Stimulated activated CD8-positive, alpha-beta memory T cell treated with anti-CD3 and anti-CD28 coated beads, Interleukin-12 subunit alpha, Interleukin-12 subunit beta, amount 100 ng/mL, for 4 hours (primary cell): Measurements from ENCODE around the gene COBL.

Source experiments
- DNase-seq: peaks from one replicate; pipeline ENCODE4 v3.0.0-alpha.2; 2020; ENCODE audit warnings: low read depth

COBL gene

DNA sequence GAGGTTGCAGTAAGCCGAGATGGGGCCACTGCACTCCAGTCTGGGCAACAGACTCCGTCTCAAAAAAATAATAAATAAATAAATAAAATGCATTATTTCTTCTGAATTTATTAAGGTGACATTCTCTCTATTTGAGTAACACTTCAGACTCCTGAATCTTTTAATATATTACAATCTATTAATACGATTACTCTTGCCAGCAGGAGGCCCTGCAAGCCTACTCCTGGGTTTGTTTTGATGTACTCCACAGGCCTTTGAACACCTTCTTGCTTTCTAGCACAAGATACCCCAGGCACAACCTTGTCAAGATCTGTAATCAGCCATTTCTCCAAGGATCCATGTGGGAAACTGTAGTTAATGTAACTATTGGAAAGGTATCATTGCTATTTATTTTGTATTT lies 63.5 kb downstream of the COBL start:
- DNase-seq, result no peak

DNA sequence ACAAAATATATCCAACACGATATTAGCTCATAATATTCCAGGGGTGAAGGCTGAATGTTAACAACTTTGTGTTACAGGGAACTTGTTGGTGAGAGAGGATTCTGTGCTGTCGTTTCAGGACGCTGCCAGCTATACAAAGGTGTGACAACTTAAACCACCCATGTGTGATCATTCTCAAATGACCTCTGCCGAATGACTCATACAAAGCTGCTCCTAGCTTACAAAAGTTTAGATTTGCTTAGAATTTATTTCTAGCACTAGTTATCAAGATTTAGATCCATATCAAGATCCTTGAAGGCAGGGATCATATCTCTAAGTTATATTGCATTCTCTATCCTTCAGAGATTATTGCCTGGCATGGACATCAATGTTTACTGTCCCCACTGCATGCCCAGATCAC lies 65.3 kb downstream of the COBL start:
- no peak for DNase-seq

DNA sequence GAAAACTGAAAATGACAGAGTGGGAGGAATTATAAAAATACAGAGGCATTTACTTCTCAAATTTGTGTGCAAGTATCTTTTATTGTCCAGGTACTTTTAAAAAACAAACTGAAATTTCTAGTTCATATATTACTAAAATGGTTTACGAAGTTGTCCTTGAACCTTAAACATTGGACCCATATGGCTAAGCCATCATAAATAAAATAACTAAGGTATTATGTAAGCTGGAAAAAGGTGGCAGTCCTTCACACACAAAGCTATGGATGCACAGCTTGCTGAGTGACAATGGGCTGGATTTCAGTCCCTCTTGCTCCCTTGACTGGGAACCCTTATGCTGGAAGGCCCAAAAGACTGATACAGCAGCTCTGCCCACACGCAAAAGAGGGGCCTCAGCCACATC lies 66.1 kb downstream of the COBL start:
- no peak for DNase-seq

DNA sequence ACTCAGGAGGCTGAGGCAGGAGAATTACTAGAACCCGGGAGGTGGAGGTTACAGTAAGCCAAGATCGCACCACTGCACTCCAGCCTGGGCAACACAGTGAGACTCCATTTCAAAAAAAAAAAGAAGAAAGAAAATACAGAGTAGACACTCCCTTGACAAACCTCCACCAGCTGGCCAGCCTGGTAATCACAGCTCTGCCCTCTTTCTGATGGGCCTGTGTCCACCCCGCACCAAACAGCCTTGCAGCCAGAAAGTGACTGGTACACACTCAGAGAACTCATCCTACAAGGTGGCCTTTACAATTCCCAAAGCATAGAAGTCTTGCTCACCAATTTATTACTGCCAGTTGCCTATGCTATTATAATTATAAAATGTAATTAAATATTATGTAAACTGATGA lies 66.6 kb downstream of the COBL start:
- DNase-seq, result no peak

DNA sequence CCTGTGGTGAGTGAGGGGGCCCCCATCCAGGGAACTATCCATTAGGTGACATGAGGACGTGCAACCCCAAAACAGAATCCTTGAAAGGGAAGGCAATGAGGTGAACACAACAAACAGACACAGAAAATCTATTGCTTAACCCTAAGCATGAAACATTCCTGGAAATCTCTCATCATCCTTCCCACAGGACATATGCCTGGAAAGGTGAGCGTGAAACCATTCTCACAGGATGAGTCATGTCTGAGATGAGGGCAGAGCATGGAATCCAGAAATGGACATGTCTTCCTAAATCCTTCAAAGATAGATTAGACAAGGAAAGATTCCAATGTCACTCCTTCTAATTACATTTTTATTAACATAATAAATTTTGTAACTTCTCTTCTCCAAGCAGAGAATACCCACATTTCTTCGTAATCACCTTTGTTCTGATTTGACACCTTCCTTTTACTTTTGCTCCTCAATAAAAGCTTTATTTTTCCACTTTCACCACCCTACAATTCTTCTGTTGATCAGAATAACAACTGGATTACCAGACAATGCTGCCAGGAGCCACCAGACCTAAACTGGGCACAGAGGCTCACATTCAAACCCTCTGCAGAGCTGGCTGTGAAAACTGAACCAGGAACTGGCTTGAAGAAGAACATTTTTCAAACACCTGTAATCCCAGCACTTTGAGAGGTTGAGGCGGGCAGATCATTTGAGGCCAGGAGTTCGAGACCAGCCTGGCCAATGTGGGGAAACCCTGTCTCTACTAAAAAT lies 67.2 kb downstream of the COBL start:
- DNase-seq, result no peak

DNA sequence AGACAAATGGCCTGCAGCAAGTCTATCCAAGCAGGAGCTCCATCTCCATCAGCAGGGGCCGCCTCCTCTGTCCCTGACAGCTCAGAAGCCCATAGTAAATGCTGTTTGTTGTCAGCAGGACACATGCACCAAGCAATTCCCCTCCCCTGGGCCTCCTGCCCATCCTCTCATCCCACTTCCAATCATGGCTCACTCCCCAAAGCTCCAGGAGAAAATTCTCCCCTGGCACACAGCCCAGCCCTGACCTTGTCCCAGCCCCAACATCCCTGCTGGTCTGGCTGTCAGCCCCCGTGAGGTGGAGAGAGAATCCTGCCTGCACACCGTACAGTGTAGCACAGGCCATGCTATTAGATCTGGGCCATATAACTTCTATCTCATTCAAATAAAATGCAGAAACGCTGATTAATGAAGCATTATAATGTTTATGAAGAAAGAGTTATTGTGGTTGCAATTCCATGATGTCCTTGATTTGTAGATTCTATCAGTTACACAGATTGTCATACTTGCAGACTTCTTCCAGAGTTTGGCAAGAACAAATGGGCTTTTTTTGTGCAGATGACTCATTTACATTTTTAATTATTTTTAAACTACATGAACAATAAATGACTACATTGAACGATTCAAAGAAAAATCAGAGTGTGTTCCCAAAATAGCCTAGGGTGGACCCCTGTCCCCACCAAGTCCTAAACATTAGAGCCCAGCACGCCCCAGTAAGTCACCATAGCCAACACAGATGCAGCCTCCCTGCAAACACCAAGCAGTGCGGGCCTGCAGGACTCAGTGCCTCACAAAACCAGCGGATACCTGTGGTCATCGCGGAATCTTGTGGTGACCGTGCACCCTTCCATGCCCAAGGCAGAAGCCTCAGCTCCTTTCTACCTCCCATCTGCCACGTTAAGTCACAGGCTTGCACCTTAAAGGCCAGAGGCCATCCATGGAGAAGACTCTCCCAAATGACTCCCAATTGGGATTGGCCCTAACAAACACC lies 70.1 kb downstream of the COBL start:
- no peak for DNase-seq

DNA sequence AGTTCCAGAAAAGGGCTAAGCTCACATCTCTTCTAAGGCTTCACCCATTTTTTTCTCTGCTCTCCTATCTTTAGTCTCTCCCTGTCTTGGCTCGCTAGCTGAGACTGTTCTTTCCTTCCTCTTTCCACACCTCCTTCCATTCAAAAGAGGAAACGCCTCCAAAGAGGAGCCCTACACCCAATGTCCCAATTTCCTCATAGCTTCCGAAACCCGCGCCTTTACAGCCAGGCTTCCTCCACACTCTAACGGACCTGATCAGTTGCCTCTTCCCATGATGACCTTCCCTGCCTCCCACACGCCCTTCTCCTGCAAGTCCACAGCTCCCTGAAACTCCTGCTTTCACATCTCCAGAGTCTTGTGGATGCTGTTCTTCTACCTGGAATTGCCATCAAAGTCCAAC lies 71.7 kb downstream of the COBL start:
- DNase-seq, result no peak

DNA sequence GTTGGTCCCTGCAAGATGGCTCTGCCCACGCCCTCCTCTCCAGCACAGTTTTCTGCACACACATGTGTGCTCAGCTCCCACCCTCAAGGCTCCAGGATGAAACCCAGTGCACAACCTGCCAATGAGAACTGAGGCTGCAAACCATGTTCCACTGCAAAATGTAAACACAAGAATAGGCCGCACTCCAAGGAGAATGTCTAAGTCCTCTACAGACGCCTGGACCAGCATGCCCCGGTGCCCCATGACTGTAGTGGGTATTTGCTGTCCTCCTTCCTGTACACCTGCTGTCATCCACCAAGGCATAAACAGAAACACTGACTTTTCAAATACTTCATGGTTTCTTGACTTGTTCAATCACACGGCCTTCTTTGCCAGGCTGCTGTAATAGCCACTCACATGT lies 72.6 kb downstream of the COBL start:
- DNase-seq, result no peak

DNA sequence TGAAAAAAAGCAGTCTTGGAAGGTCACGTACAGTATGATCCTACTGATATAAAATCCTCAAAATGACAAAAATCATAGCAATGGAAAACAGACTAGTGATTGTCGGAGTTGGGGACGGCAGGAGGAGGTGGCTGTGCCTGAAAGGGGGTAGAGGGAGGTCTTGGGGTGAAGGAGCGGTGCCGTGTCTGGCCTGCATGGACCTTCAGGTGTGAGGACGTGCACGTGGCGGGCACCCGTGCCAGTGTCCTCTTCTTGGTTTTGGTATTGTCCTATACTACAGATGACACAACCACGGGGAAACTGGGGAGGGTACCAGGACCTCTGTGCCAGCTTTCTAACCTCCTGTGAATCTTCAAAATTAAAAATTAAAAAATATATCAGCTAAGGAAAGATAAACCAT lies 73.0 kb downstream of the COBL start:
- no peak for DNase-seq

DNA sequence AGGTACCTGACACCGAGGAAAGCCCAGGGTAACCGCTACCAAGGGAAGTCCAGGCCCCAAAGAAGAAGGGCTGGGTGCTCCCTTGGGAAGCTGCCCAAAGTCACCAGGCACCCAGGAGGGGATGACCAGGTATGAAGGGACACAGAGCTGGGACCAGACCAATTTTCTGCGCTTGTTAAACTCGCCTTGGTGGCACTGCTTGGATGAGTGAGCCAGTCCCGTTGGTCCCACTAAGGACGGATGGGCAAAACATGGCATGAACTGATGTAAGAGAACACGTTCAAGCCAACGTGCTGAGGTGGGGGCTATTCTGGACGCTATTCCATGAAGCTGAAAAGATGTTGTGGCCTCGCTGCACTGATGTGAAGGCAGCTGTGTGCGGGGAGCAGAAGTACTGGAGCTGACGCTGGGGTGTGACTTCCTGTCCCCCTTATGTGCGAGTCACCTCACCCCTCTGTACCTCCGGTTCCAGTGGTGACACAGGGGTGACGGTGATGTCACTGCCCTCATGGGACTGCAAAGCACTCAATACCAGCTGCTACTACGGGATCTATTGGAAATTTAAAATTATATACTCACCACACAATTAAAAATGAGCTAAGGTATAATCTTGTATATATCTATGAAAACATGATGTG lies 73.6 kb downstream of the COBL start:
- DNase-seq, result no peak

DNA sequence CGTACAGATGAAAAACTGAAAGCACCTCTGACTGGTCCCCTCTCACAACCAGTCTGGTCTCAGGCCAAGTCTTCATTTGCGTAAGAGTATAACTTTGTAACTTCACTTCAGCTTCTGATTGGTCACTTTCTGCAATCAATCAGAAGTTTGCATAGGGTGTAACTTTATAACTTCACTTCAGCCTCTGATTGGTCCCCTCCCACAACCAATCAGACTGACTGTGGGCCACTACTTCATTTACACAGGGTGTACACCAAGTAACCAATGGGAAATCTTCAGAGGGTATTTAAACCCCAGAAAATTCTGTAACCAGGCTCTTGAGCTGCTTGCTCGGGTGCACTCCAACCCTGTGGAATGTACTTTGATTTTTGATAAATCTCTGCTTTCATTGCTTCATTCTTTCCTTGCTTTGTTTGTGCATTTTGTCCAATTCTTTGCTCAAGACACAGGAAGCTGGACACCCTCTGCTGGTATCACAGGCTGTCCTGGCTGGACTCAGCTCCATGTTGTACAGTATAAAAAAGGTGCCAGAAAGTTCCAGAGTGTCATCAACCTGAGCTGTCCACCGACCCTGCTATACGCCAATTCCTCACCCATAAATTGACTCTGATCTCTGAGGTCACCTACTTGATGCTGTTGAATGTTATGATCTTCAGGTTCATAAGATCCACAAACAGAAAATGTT lies 74.5 kb downstream of the COBL start:
- no peak for DNase-seq

DNA sequence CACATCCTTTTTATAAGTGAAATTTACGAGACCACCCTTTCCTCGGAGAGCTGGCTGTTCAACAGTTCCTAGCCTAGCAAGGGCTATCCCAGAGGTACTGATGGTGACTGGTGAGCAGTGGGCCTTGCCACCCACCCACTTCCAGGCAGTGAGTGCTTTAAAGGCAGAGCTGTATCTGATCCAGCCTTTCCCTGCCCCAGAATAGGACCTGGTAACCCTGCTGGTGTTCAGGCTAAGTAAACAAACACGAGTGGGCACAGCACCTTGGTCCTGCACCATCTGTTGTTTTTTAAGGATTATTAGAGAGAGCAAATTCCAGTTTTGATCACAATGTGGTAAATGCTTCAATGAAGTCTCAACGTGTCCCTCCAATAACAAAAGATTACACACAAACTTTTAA lies 75.7 kb downstream of the COBL start:
- no peak for DNase-seq

DNA sequence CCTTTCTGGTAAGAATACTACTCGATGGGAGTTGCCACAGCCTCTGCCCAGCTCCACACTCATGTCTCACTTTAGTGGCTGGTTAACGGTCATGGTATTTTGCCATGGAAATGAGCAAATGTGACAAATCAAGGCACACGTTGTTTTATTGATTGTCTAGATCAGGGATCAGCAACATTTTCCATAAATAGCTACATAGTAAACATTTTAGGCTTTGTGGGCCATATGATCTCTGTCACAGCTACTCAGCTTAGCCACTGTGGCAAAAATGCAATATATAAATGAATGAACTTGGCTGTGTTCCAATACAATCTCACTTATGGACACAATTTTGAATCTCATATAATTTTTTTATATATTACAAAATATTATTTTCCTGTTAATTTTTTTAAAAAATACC lies 76.9 kb downstream of the COBL start:
- no peak for DNase-seq

DNA sequence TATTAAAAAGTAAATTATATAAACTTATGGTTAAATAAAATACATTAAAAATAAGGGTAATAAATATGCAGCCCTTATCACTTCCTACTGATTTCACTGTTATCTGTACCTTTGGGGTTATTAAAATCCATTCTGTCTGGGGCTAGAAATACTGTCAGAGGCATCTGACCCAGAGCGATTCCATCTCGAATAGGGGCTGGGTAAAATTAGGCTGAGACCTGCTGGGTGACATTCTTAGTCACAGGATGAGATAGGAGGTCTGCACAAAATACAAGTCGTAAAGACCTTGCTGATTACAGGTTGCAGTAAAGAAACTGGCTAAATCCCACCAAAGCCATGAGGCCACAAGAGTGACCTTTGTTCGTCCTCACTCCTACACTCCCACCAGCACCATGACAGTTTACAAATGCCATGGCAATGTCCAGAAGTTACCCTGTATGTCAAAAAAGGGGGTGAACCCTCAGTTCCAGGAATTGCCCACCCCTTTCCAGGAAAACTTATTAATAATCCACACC lies 77.6 kb downstream of the COBL start:
- no peak for DNase-seq

DNA sequence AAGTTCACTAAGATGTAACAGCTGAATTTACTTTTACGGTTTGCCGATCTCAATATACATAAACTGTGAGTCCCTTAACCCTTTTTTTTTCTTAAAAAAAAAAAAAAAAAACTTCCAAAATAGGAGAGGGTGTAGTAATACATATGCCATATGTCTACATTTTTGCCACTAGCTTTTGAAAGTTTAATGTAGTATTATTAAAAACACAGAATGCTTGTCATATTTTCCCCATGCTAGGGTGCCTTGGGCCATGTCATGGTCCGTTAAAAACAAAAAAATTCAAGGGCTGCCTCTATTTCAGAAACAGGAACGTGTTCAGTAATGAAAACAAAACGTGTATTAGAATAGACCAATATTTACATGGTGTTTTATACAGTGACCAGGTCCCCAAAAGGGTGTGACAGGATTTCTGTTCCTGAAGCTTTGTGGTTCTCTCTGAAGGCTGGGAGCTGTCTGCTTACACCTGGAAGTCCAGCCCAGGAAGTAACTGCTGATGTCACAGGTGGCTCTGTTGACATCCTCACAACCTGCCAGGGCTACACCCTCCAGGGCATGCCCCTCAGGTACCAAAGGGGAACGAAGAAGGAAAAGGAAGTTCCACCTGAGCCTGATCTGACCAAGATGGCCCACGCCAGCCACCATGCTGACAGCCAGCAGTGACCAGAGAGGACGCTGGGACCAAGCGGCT lies 79.0 kb downstream of the COBL start:
- DNase-seq, result no peak

DNA sequence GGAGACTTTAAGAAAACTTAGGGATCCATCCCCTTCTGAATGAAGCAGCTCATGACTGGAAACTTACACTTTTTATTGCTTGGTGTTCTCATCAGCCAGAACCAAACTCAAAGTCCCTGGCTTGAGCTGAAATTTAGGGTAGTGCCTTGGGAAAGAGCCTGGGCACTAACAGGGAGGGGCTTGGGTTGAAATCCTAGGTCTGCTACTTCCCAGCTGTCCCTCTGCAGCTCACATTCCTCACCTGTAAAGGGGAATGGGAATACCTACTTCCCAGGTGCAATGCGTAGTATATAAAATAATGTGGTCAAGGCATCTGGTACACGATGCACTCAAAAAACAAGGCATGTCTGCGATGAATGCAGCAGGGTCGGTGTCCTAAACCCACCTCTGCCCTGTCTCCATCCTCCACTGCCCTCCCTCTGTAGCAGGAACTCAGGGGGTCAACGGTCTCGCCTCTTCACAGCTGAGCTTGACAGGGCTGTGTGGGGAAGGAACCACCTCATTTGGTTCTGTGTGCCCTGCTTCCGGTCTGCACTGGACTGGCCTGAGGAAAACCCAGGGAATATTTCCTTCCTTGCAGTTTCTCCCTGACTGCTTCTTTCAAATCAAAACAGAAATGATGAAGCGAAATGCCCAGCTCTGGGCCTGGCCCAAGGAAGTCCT lies 80.0 kb downstream of the COBL start:
- no peak for DNase-seq

DNA sequence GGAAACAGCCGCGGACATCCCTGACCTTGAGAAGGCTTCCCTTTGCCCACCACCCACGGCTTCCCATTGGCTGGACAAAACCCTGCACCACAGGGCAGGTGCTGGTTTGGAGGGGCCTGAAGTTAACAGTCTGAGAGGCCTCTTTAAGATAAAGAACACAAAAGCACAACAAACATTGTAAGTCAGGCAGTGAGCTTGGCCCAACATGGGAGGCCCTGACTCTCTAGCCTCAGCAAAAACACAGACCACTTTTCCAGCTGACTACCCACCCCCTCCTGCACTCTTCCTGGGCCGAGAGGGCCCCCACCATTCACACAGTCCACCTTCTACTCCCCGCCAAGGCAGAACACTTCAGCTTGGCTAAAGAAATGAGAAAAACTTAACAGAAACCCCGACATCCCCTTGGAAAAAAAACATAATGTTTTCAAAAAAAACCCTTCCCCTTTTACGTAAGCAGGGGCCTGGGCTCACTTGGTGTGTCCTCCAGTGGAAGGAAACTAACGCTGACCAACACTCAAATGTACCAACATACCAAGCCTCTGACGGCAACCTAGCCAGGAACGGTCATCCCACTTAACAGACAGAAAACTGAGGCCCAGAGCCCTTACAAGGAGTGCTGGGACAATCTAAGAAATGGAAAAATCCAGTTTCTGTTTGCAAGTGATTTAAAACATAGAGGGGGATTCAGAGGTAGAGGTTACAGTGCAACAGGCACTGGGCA lies 80.9 kb downstream of the COBL start:
- DNase-seq, result no peak

DNA sequence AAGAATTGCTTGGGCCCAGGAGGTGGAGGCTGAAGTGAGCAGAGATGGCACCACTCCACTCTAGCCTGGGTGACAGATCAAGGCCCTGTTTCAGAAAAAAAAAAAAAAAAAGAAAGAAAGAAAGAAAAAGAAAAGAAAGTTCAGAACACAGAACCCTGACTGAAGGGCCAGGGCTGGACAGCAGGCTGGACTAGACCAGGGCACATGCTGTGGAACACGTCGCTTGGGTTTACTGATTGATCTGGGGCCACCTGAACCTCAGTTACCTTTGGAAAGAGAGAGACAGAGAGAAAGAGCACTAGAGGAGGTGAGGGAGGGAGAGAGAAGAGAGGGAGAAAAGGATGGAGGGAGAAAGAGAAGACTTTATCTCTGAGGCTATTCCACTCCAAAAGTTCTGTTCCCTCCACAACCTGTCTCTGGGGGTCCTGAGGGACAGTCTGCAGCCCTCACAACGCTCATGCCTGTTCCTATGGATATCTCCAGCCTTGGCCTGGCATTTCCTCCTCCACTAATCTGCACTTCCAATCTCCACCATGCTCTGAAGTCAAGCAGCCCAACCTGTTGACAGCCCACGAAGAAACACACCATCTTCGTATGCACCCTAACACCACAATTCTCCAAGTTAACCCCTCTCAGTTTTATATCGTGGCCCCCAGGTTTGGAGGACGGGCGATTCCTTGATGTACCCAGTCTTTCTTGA lies 81.8 kb downstream of the COBL start:
- DNase-seq, result no peak

DNA sequence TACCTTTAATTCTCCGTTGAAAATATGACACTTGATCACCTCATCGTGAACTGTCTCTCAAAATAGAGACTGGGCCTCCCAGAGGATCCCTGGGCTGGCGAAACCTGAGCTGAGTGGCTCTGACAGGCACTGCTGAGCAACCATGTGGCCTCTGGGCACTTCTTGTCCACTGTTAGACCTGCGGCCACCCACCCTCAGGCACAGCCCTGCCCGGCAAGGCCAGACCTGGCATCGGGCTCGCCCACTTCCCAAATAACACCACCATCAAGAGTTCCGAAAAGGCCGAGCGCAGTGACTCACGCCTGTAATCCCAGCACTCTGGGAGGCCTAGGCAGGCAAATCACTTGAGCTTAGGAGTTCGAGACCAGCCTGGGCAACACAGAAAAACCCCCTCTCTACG lies 82.5 kb downstream of the COBL start:
- no peak for DNase-seq

DNA sequence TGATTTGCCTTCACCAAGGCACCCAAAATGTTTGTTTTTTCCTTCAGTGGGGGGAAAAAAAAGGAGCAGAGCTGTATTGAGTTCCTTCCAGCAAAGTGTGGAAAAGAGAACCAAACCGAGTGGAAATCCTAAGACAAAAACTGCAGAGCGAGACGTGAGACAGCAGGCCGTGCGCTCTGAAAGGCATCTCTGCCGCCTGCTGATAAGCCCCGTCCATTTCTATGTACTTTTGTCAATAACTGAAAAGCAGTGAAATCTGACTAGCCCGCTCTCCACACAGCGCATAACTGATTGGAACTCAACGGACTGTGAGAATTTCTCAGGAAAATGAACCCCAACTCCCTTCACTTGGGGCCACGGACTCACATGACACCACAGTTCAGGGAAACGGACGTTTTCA lies 83.2 kb downstream of the COBL start:
- DNase-seq, result no peak
